Gastroesophageal sphincter (tissue), 4 donors: Measurements from ENCODE around the gene NEO1. TPM values are rescaled to one million over a fixed set of nuclear protein-coding genes. Genes with fewer than 3 reads are reported as not detected.
A peak's percentile ranks its signal among the peaks of the same experiment; 100 is the strongest.

ENCODE experiments used
- ATAC-seq: fragments of 150-250 bp; one replicate; pipeline ENCODE4 v1.9.1; 2016; ENCODE audit warnings: mild to moderate bottlenecking, moderate library complexity
- H3K27ac ChIP-seq, 4 donors: fragments of 200-600 bp; sonication (generic) in 3 of 4; 1 replicate in 3 of 4; 2 replicates in 1 of 4; pipeline ENCODE4 v1.5.1; 2016 to 2019
- H3K27me3 ChIP-seq: fragments of 200-600 bp; sonication (generic); one replicate; pipeline ENCODE4 v1.5.1; 2019
- H3K36me3 ChIP-seq, 2 donors: fragments of 200-600 bp; sonication (generic); one replicate each; pipeline ENCODE4 v1.5.1; 2019; ENCODE audit warnings: control low read depth in 1 of 2
- H3K4me1 ChIP-seq, 3 donors: fragments of 200-600 bp; sonication (generic); 1 replicate in 2 of 3; 2 replicates in 1 of 3; pipeline ENCODE4 v1.5.1; 2016 to 2019; ENCODE audit warnings: control low read depth in 2 of 3
- H3K4me3 ChIP-seq, 2 donors: fragments of 200-600 bp; sonication (generic); one replicate each; pipeline ENCODE4 v1.5.1; 2019; ENCODE audit warnings: mild to moderate bottlenecking in 1 of 2, moderate library complexity in 1 of 2
- H3K9me3 ChIP-seq, 3 donors: fragments of 200-600 bp; sonication (generic); one replicate each; pipeline ENCODE4 v1.5.1; 2017 to 2019; ENCODE audit warnings: control low read depth in 2 of 3
- CTCF ChIP-seq, 4 experiments: fragments of 200-600 bp in 2 of 4; fragments of 450-650 bp in 2 of 4; sonication (generic) in 1 of 4; IDR thresholded peaks; one replicate each; pipeline ENCODE4 v1.5.1; 2017 to 2019; ENCODE audit warnings: antibody characterized with exemption in 4 of 4, mild to moderate bottlenecking in 2 of 4, moderate library complexity in 2 of 4
- EP300 ChIP-seq: sonication (generic); formaldehyde crosslinking; IDR thresholded peaks from one replicate; pipeline ENCODE4 v1.6.1; 2017; ENCODE audit warnings: antibody characterized with exemption, mild to moderate bottlenecking
- POLR2A ChIP-seq, 2 donors: fragments of 450-650 bp; IDR thresholded peaks; one replicate each; pipeline ENCODE4 v1.6.1; 2017; ENCODE audit warnings: antibody characterized with exemption in 2 of 2, mild to moderate bottlenecking in 2 of 2, moderate library complexity in 1 of 2
- POLR2AphosphoS5 ChIP-seq: sonication (generic); formaldehyde crosslinking; IDR thresholded peaks from one replicate; pipeline ENCODE4 v1.6.1; 2017; ENCODE audit warnings: antibody characterized with exemption
- WGBS, 2 donors: methylation state at CpG; one replicate each; pipeline ENCODE4 v1.1.5; 2018; ENCODE audit warnings: low coverage in 1 of 2; 5-methylcytosine and 5-hydroxymethylcytosine counted together
- total RNA-seq, 4 donors: library from RNA; depleted of rRNA; stranded (reverse); fragments of >200 nt; gene quantifications; one replicate each; pipeline ENCODE4 v1.1.0, GENCODE V29; 2016

NEO1 gene
- total RNA-seq, 4 donors from 2014 or later, result 28.3 to 61.7 (median 36.1) TPM

- no peak overlapping the region for H3K27ac ChIP-seq
- TF ChIP-seq POLR2A (IDR thresholded peaks at IDR 0.05) (no peak), EP300 (no peak), POLR2AphosphoS5 (no peak), CTCF (IDR thresholded peaks at IDR 0.05) (no peak)
- no peaks in the 10 kb centered on the region for H3K9me3 ChIP-seq
- 86 to 92% methylated on average over 3 of the region's 3 CpGs for WGBS, 2 donors
- no peaks in the 10 kb centered on the region for H3K27me3 ChIP-seq
- H3K36me3 ChIP-seq, result no peaks in the 10 kb centered on the region
- no peak for ATAC-seq
- no peak overlapping the region for H3K4me3 ChIP-seq
- H3K4me1 ChIP-seq, result peaks cover 6 to 44% (median 9%) of the 10 kb centered on the region in 3 donors
These were observed 20.6 kb downstream of the NEO1 start for GRCh38 chr15:73072894-73073293.

- WGBS, 2 donors, result 46 to 50% methylated on average over 4 of the region's 4 CpGs
- peaks cover 6 to 57% (median 9%) of the 10 kb centered on the region in 3 donors for H3K4me1 ChIP-seq
- ATAC-seq, result no peak
- no peak overlapping the region for H3K4me3 ChIP-seq
- H3K9me3 ChIP-seq, result no peaks in the 10 kb centered on the region
- H3K27me3 ChIP-seq, result no peaks in the 10 kb centered on the region
- H3K36me3 ChIP-seq, result no peaks in the 10 kb centered on the region
- TF ChIP-seq CTCF (IDR thresholded peaks at IDR 0.05) (no peak), POLR2A (IDR thresholded peaks at IDR 0.05) (no peak), POLR2AphosphoS5 (no peak), EP300 (no peak)
- no peak overlapping the region for H3K27ac ChIP-seq
These were observed 22.0 kb downstream of the NEO1 start for GRCh38 chr15:73074241-73074640.

GRCh38 chr15:73075160-73075859 is 23.0 kb downstream of the NEO1 start:
- no peak for ATAC-seq
- peak overlapping the region in 2 of 4 donors; percentile 8 to 15 for H3K27ac ChIP-seq

GRCh38 chr15:73078291-73078690 is 26.0 kb downstream of the NEO1 start:
- H3K4me1 ChIP-seq, result peaks cover 4 to 68% (median 9%) of the 10 kb centered on the region in 3 donors
- ATAC-seq, result no peak
- TF ChIP-seq EP300, result no peak
- TF ChIP-seq CTCF (IDR thresholded peaks at IDR 0.05), result no peak
- no peak for TF ChIP-seq POLR2AphosphoS5
- no peak for TF ChIP-seq POLR2A (IDR thresholded peaks at IDR 0.05)
- WGBS, 2 donors, result 74% methylated on average over 3 to 4 of the region's 4 CpGs
- no peak overlapping the region for H3K27ac ChIP-seq
- no peaks in the 10 kb centered on the region for H3K27me3 ChIP-seq
- no peak overlapping the region for H3K4me3 ChIP-seq
- H3K9me3 ChIP-seq, result no peaks in the 10 kb centered on the region
- no peaks in the 10 kb centered on the region for H3K36me3 ChIP-seq

More at GRCh38 chr15:73075160-73075859, 23.0 kb downstream of the NEO1 start:
- Histone ChIP-seq H3K4me3 (no peak overlapping the region), H3K9me3 (no peaks in the 10 kb centered on the region), H3K36me3 (no peaks in the 10 kb centered on the region), H3K27me3 (no peaks in the 10 kb centered on the region), H3K4me1 (peaks cover 6 to 56% (median 9%) of the 10 kb centered on the region in 3 donors)
- no peak for TF ChIP-seq CTCF (IDR thresholded peaks at IDR 0.05)
- no peak for TF ChIP-seq EP300
- no peak for TF ChIP-seq POLR2A (IDR thresholded peaks at IDR 0.05)
- no peak for TF ChIP-seq POLR2AphosphoS5
- 27 to 40% methylated on average over 4 of the region's 4 CpGs for WGBS, 2 donors

GRCh38 chr15:73078722-73079121 is 26.5 kb downstream of the NEO1 start:
- WGBS, 2 donors, result 38 to 66% methylated on average over 1 to 2 of the region's 2 CpGs
- no peaks in the 10 kb centered on the region for H3K36me3 ChIP-seq
- no peak for TF ChIP-seq EP300
- TF ChIP-seq POLR2A (IDR thresholded peaks at IDR 0.05), result no peak
- no peak for TF ChIP-seq POLR2AphosphoS5
- no peak for TF ChIP-seq CTCF (IDR thresholded peaks at IDR 0.05)
- peaks cover 4 to 68% (median 9%) of the 10 kb centered on the region in 3 donors for H3K4me1 ChIP-seq
- ATAC-seq, result no peak
- H3K9me3 ChIP-seq, result no peaks in the 10 kb centered on the region
- no peak overlapping the region for H3K4me3 ChIP-seq
- no peaks in the 10 kb centered on the region for H3K27me3 ChIP-seq
- H3K27ac ChIP-seq, result no peak overlapping the region
